ENCODE measurements around the gene ITCH.
A peak's percentile ranks its signal among the peaks of the same experiment; 100 is the strongest.

ITCH gene

GRCh38 chr20:34532756-34533155 lies 169.7 kb downstream of the ITCH start:
- DNase-seq (ENCODE audit: low read depth) = no peak

GRCh38 chr20:34534391-34535165 lies 171.5 kb downstream of the ITCH start:
- DNase-seq (ENCODE audit: low read depth) = no peak

- no peak for DNase-seq (ENCODE audit: low read depth)
These were observed 172.3 kb downstream of the ITCH start for GRCh38 chr20:34535301-34535840.

- DNase-seq (ENCODE audit: low read depth) = no peak
These were observed 172.8 kb downstream of the ITCH start for GRCh38 chr20:34535857-34536256.

DNA sequence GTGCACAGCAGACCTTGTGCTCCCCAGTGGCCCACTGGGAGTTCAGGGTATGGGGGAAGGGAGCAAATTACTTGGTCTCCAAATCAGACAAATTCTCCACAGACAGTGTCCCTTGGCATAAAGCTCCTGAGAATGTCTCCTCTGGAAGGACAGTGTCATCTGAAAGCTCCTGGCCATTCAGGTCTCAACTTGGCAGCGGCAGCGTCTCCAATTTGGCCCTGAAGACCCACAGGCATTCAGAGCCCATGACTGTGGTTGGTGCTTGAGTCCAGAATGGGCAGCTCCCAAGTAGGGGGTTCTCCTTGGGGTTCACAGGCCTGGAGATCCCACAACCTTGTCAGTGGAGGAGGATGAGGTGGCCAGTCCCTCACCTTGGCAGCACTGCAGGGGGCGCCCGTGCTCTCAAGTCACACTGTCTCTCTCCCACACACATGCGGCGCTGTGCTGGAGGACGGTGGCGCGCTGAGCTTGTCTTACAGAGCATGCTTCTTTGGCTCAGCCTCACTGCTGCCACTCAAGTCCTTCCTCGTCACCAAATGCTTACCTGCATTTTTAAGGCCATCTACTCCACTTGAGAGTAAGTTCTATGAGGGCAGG lies 173.8 kb downstream of the ITCH start:
- DNase-seq (ENCODE audit: low read depth) = peak; percentile 39

- DNase-seq (ENCODE audit: low read depth) = no peak
These were observed 174.6 kb downstream of the ITCH start for GRCh38 chr20:34537651-34538050.

GRCh38 chr20:34538671-34539123 lies 175.6 kb downstream of the ITCH start:
- peak; percentile 67 for DNase-seq (ENCODE audit: low read depth)

DNA sequence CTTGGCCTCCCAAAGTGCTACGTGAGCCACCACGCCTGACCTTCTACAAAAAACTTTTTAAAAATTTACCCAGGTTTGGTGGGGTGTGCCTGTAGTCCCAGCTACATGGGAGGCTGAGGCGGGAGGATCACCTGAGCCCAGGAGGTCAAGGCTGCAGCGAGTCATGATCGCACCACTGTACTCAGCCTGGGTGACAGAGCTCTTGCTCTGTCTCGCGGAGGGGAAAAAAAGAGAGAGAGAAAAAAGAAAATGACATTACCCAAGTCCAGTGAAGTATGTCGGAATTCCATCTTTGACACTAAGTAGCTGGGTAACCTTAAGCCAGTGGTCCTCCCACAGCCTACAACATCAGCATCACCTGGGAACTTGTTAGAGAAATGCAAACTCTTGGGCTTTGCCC lies 176.7 kb downstream of the ITCH start:
- DNase-seq (ENCODE audit: low read depth) = no peak

DNA sequence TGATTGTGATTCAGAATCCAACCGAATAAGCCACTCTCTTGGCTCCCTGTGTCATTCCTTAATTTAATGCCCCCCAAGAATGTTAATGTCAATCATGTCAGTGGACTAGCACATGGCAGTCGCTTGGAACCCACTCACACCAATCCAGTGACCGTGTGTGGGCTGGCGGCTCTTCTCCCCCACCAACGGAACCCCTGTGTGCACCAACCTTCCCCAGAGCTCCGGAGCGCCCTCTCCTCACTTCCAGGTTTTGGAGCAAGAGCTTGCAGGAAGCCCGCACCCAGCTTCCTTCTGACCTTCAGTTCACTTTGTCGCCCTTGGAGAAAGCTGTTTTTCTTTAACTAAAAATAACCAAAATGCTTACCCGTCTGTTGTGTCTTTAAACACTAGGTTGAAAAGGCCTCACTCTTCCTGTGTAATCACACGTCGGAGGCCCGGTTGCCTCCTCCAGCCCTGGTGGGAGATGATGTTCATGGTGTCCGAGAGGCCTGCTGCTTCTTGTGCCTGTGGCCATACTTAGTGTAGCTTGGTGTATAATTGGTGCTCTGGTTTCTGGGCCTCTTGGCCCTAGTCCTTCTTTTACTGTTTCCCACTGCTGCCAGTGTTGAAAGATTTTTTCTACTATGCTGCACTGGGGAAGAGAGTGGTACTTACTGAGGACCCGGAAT lies 177.7 kb downstream of the ITCH start:
- DNase-seq (ENCODE audit: low read depth) = no peak

- DNase-seq (ENCODE audit: low read depth) = no peak
These were observed 178.3 kb downstream of the ITCH start for GRCh38 chr20:34541264-34541901.

DNA sequence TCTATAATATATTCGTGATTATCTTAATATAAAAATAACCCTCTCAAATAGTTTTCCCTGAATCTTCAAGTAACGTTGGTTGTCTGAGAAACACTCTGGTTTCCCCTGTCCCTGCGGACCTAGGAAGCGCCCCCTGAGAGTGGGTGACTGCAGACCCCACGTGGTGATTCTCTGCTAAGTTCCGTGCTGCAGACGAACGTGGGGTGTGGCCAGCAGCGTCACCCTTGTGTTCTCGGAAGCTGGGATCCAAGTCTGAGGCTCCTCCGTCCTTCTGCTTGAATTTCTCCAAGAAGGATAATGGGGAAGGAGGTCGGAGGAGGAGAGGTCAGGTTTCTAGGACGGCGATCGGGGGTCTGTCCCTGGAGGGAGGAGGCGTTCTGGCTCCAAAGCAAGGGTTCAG lies 178.8 kb downstream of the ITCH start:
- DNase-seq (ENCODE audit: low read depth) = no peak

DNA sequence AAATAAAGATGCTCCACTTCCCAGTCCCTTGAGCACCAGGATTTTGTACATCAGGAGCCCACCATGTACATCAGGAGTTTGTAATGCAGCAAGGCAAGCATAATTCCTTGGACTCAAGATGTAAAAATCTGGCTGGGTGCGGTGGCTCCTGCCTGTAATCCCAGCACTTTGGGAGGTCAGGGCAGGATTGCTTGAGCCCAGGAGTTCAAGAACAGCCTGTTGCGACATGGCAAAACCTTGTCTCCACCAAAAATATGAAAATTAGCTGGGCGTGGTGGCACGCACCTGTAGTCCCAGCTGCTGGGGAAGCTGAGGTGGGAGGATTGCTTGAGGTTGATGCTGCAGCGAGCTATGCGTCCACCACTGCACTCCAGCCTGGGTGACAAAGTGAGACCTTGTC lies 179.4 kb downstream of the ITCH start:
- DNase-seq (ENCODE audit: low read depth) = no peak

DNA sequence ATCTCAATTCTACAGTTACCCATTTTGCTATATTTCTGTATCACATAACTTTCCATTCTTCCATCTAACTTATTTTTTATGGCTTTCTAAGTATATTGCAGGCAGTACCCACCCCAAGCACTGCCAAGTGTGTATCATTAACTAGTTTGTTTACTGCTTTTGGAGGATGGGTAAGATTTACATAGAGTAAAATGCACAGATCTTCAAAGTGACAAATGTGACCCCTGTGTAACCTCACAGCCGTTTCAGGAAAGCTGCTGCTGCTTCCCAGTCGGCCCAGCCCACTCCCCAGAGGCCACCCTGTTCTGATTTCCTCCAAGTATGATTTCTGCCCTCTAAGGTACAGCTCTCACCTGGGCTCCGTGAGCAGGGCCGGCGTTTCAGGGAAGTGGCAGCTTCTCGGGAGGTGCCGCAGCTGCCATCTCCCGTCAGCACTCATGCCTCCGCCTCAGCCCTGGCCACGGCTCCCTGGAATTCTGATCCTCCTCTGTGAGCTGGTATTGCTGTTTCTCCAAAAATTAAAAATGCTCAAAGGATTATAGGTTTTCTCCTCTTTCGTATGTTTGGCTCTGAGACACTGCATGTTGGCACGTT lies 180.5 kb downstream of the ITCH start:
- no peak for DNase-seq (ENCODE audit: low read depth)

- no peak for DNase-seq (ENCODE audit: low read depth)
These were observed 181.2 kb downstream of the ITCH start for GRCh38 chr20:34544109-34544796.

- DNase-seq (ENCODE audit: low read depth) = no peak
These were observed 183.7 kb downstream of the ITCH start for GRCh38 chr20:34546751-34547181.

DNA sequence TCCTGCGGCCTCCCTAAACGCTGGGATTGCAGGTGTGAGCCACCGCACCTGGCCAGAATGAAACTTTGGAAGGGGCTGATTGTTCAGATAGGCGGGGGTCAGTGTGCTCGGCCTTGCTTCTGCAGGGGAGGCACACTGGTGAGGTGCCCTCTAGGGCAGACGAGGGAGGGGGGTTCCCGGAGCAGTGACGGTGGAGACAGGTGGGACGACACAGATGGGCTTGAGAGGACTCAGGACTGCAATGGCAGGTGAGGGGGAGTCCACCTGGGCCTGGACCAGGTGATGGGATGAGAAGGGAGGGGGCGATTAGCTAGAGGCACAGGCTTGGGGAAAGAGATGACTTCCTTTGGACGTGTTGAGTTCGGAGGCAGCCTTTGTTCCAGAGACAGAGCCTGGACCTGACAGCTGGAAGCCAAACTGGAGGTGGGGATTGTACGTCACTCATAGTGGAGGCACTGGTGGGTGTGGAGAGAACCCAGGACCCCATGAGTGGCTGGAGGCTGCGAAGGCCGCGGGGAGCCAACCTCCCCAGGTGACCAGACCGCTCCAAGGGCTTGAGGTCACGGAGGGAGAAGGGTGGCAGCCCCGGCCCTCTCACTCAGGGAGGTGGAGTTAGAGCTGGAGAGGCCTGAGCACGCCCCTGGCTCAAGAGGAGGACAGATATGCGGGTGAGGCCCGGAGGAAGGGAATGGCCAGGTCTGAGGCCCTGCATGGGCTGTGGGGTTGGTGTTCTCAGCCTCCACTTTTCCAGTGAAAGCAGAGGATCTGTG lies 185.0 kb downstream of the ITCH start:
- DNase-seq (ENCODE audit: low read depth) = no peak

- peak; percentile 63 for DNase-seq (ENCODE audit: low read depth)
These were observed 186.3 kb downstream of the ITCH start for GRCh38 chr20:34549291-34549928.

DNA sequence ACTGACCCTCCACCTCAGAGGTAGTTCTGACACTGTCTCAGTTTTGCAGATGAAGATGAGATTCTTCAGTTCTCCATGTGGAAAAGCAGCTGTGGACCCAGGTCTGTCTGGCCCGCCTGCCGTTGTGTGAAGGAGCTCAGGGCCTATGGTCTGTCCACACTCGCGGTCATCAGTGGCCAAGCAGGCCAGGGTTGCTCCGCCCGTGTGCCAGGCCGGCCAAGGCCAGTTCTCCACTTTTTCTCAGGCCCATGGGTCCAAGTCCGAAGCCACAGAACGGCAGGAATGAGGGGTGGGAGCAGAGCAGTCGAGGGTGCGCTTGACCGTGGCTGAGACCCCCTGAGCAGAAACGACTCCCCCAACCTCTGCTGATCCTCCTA lies 186.8 kb downstream of the ITCH start:
- DNase-seq (ENCODE audit: low read depth) = no peak

DNA sequence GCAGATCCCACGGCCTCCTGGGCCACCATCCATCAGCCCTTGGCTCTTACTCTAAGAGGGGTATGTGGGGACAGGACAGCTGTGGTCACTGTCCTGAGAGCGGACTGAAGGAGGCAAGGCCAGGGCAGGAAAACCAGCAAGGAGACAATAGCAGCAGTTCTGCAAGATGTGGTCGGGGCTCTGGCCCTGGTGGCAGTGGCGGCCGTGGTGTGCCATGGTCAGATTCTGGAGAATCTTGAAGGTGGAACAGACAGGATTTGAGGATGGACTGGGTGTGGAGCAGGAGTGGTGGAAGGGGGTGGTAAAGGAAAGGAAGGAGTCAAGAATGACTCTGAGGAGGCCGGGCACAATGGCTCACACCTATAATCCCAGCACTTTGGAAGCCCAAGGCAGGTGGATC lies 189.5 kb downstream of the ITCH start:
- no peak for DNase-seq (ENCODE audit: low read depth)

GRCh38 chr20:34553366-34553867 lies 190.3 kb downstream of the ITCH start:
- no peak for DNase-seq (ENCODE audit: low read depth)
